Rectal smooth muscle tissue (tissue), 1 donor: ENCODE measurements around the gene MDGA2.
"Not testable (repeated sequence)": the region's sequence is repeated elsewhere in the genome, so short reads cannot be mapped to it uniquely, and the experiment has no call there.

Experiments
- H3K27ac ChIP-seq: one replicate; pipeline ENCODE4 v1.7.0; 2013; ENCODE audit warnings: low read depth, low read length, inconsistent platforms
- H3K27me3 ChIP-seq: one replicate; pipeline ENCODE4 v1.7.0; 2013; ENCODE audit warnings: low read length; ENCODE audit not compliant: control insufficient read depth, insufficient read depth
- H3K36me3 ChIP-seq: one replicate; pipeline ENCODE4 v1.7.0; 2013; ENCODE audit warnings: low read length; ENCODE audit not compliant: control insufficient read depth, insufficient read depth
- H3K4me1 ChIP-seq: one replicate; pipeline ENCODE4 v1.7.0; 2013; ENCODE audit warnings: low read length; ENCODE audit not compliant: control insufficient read depth, insufficient read depth
- H3K4me3 ChIP-seq: one replicate; pipeline ENCODE4 v1.7.0; 2013; ENCODE audit warnings: low read length
- H3K9ac ChIP-seq: one replicate; pipeline ENCODE4 v1.7.0; 2013; ENCODE audit warnings: low read length

MDGA2 gene

DNA sequence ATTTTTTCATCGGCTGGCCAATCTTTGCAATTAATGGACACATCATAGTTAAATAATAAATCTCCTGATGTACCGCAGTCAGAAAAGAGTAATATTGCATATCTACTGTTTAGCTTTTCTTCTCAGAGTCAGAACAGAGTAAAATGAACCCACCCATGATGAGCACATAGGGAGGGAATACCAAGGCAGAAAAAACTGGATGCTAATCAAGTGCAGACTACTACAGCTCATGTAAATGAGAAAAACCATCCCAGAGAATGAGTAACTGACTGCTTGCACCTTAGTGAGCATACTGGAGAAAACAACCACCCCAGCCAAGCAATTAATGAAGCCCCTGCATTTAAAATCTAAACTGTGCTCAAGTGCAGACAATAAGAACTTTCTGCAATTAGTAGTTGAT lies 483.7 kb downstream of the MDGA2 start:
- Histone ChIP-seq H3K9ac (no peak overlapping the region), H3K36me3 (no peaks in the 10 kb centered on the region), H3K27me3 (no peaks in the 10 kb centered on the region), H3K4me3 (no peak overlapping the region), H3K27ac (no peak overlapping the region), H3K4me1 (no peaks in the 10 kb centered on the region)

DNA sequence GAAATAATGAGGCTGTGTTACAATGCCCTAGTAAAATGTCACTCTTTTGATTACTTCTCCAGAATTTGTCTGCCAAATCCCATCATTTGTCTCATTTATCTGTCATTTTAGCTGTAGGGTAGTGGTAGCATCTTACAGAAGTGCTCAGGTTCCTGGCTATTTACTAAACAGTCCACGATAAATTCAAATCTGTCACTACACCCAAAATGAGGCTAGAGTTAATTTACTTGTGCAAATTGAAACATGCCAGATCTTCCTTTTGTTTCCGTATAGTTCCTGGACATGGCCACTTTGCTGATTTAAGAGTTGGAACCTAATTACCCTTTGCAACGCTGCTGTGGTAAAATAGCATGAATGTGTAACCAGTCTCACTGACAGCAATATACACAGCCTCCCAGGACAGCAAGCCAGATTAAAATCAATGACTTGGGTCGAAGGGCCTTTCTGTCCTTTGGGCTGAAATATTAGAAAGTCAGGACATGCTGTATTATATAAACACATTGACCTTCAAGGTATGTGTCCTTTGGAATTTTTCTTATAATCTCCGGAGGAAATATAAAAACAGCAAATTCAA lies 485.4 kb downstream of the MDGA2 start:
- Histone ChIP-seq H3K27ac (no peak overlapping the region), H3K4me1 (no peaks in the 10 kb centered on the region), H3K9ac (no peak overlapping the region), H3K36me3 (no peaks in the 10 kb centered on the region), H3K27me3 (no peaks in the 10 kb centered on the region), H3K4me3 (no peak overlapping the region)

GRCh38 chr14:47186486-47186885 lies 488.9 kb downstream of the MDGA2 start:
- no peak overlapping the region for H3K27ac ChIP-seq
- H3K4me1 ChIP-seq, result no peaks in the 10 kb centered on the region
- no peaks in the 10 kb centered on the region for H3K27me3 ChIP-seq
- no peaks in the 10 kb centered on the region for H3K36me3 ChIP-seq
- no peak overlapping the region for H3K4me3 ChIP-seq
- no peak overlapping the region for H3K9ac ChIP-seq

DNA sequence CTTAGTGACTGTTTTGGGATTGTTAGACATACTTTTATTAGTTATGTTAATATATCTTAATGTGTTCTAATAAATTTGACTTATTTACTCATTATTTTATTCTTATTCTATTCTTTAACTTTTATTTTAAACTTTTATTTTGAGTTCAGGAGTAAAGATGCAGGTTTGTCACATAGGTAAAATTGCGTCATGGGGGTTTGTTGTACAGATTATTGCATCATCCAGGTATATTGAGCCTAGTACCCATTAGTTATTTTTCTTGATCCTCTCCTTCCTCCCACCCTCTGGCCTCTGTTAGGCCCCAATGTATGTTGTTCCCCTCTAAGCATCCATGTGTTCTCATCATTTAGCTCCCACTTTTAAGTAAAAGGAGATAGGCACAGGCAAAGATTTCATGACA lies 495.5 kb downstream of the MDGA2 start:
- no peaks in the 10 kb centered on the region for H3K27me3 ChIP-seq
- H3K4me3 ChIP-seq, result no peak overlapping the region
- no peaks in the 10 kb centered on the region for H3K4me1 ChIP-seq
- no peaks in the 10 kb centered on the region for H3K36me3 ChIP-seq
- no peak overlapping the region for H3K9ac ChIP-seq
- no peak overlapping the region for H3K27ac ChIP-seq

- H3K36me3 ChIP-seq, H3K27me3 ChIP-seq, H3K27ac ChIP-seq, H3K4me1 ChIP-seq, H3K9ac ChIP-seq, H3K4me3 ChIP-seq: not testable (repeated sequence)
Measured at GRCh38 chr14:47171896-47172295, 503.5 kb downstream of the MDGA2 start.

DNA sequence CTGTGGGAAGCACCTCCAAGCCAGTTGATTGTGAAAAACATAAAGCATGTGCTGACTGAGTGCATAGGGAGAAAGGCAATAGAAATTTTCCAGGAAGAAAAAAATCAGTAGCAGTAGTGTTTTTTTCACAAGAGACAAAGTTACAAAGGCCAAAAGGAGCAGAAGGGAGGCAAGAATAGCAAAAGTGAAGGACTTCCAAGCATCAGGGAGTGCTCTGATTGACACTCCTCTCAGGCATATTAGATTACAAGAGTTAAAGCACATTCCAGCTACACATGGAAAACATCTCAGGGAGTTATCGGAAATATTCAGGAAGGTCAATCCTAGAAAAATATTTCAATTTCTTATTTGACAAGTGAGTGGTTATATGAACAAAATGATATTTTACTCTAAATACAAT lies 508.0 kb downstream of the MDGA2 start:
- Histone ChIP-seq H3K9ac (no peak overlapping the region), H3K27me3 (no peaks in the 10 kb centered on the region), H3K4me1 (no peaks in the 10 kb centered on the region), H3K27ac (no peak overlapping the region), H3K4me3 (no peak overlapping the region), H3K36me3 (no peaks in the 10 kb centered on the region)

GRCh38 chr14:47155395-47155794 lies 520.0 kb downstream of the MDGA2 start:
- no peaks in the 10 kb centered on the region for H3K36me3 ChIP-seq
- H3K27ac ChIP-seq, result no peak overlapping the region
- H3K4me3 ChIP-seq, result no peak overlapping the region
- no peaks in the 10 kb centered on the region for H3K4me1 ChIP-seq
- H3K9ac ChIP-seq, result no peak overlapping the region
- H3K27me3 ChIP-seq, result no peaks in the 10 kb centered on the region

- no peaks in the 10 kb centered on the region for H3K4me1 ChIP-seq
- no peak overlapping the region for H3K27ac ChIP-seq
- no peaks in the 10 kb centered on the region for H3K36me3 ChIP-seq
- H3K27me3 ChIP-seq, result no peaks in the 10 kb centered on the region
- no peak overlapping the region for H3K4me3 ChIP-seq
- no peak overlapping the region for H3K9ac ChIP-seq
Measured at GRCh38 chr14:47154276-47154797, 521.1 kb downstream of the MDGA2 start.

DNA sequence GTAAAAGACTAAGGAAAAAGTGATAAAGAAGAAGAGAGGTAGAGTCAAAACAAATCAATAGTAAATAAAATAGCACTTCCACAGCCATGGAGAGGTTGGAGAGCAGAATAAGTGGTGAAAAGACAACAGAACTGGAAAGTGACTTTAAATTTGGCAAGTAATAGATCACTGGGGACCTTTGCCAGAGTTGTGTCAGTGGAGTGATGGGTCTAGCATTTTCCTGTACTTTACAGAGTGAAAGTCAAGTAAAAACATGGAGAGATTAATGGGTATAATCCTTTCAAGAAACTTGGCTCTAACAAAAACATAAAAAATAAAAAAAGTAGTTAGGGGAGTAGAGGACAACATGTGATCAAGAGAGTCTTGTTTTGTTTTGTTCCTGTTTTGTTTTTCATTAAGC lies 521.7 kb downstream of the MDGA2 start:
- H3K4me1 ChIP-seq, result no peaks in the 10 kb centered on the region

GRCh38 chr14:47150267-47150666 lies 525.1 kb downstream of the MDGA2 start:
- Histone ChIP-seq H3K27ac (no peak overlapping the region), H3K4me3 (no peak overlapping the region), H3K9ac (no peak overlapping the region), H3K27me3 (no peaks in the 10 kb centered on the region), H3K4me1 (no peaks in the 10 kb centered on the region), H3K36me3 (no peaks in the 10 kb centered on the region)

More for the DNA sequence above, 521.7 kb downstream of the MDGA2 start:
- H3K36me3 ChIP-seq, result no peaks in the 10 kb centered on the region
- no peak overlapping the region for H3K9ac ChIP-seq
- no peak overlapping the region for H3K27ac ChIP-seq
- no peaks in the 10 kb centered on the region for H3K27me3 ChIP-seq
- no peak overlapping the region for H3K4me3 ChIP-seq

DNA sequence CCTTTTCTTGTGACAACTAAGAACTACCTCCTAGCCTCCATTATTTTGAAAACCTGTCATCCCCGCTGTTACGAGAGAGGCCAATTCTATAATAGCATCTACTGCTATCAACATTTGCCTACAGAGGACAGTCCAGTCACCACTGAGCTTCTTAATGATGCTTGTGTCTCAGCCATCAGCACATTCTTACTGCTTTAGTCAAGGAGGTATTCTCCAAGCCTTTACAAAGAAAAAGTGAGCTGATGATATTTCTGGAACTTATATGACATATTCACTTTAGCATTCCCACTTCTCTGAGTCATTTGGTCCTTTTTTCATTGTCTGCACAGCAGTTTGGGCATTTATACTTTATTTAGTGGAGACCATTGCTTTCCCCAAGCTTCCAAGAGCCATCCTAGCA lies 526.1 kb downstream of the MDGA2 start:
- Histone ChIP-seq H3K27me3 (no peaks in the 10 kb centered on the region), H3K36me3 (no peaks in the 10 kb centered on the region), H3K4me3 (no peak overlapping the region), H3K4me1 (no peaks in the 10 kb centered on the region), H3K27ac (no peak overlapping the region), H3K9ac (no peak overlapping the region)

DNA sequence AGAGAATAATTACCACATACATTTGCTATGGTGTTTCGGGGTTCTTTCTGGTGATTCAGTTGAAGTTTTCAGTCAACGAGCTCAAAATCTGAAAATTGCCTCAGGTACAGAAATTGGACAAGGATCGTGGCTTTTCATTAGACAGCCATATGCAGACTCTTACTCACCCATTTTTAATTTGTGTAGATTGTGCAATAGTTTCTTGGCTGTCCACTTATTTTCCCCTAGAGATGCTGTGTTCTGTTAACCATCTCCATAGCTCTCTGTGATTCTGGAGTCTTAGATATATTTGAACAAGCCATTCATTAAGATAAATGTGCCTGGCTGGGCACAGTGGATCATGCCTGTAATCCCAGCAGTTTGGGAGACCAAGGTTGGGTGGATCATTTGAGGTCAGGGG lies 526.7 kb downstream of the MDGA2 start:
- Histone ChIP-seq H3K36me3 (no peaks in the 10 kb centered on the region), H3K27me3 (no peaks in the 10 kb centered on the region), H3K9ac (no peak overlapping the region), H3K4me3 (no peak overlapping the region), H3K27ac (no peak overlapping the region), H3K4me1 (no peaks in the 10 kb centered on the region)

DNA sequence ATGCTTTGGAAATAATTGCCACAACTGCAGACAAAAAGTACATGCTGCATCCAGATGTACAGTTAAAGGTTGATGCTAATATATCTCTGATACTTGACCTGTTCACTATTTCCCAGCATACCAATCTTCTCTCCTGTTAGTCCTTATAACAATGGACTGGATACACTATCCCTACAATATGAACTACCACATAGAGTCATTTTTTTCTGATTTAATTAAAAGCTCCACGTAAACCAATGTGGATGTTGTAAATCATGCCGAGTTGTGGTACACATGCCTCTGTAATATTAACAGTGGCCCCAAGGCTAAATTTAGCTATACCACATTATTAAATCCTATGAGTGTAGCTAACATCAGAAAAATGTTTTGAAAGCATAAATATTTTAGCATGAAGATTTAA lies 554.8 kb downstream of the MDGA2 start:
- no peak overlapping the region for H3K4me3 ChIP-seq
- H3K9ac ChIP-seq, result no peak overlapping the region
- H3K4me1 ChIP-seq, result no peaks in the 10 kb centered on the region
- H3K36me3 ChIP-seq, result no peaks in the 10 kb centered on the region
- H3K27ac ChIP-seq, result no peak overlapping the region
- no peaks in the 10 kb centered on the region for H3K27me3 ChIP-seq
